Left lung (tissue), 10 donors: ENCODE measurements around the gene CLEC5A. TPM values are rescaled to one million over a fixed set of nuclear protein-coding genes. Genes with fewer than 3 reads are reported as not detected.
A peak's percentile ranks its signal among the peaks of the same experiment; 100 is the strongest.

Source experiments
- ATAC-seq: fragments of 200-7000 bp; cut with Tn5 transposase; one replicate; pipeline ENCODE4 v1.9.1; 2020; ENCODE audit warnings: moderate library complexity
- DNase-seq, 4 donors: peaks; one replicate each; pipeline ENCODE4 v3.0.0-alpha.2; 2013 to 2020
- H3K27ac ChIP-seq, 2 donors: fragments of 200-600 bp; sonication (generic) in 1 of 2; one replicate each; pipeline versions ENCODE4 v1.5.0 to v1.8.0; 2020 to 2021
- H3K27me3 ChIP-seq, 2 donors: fragments of 200-600 bp; sonication (generic) in 1 of 2; one replicate each; pipeline versions ENCODE4 v1.5.0 to v1.8.0; 2020 to 2021
- H3K36me3 ChIP-seq, 2 donors: fragments of 200-600 bp; sonication (generic) in 1 of 2; one replicate each; pipeline versions ENCODE4 v1.5.0 to v1.8.0; 2020 to 2021
- H3K4me1 ChIP-seq, 2 donors: fragments of 200-600 bp; one replicate each; pipeline ENCODE4 v1.8.0; 2021
- H3K4me3 ChIP-seq, 2 donors: fragments of 200-600 bp; sonication (generic) in 1 of 2; one replicate each; pipeline versions ENCODE4 v1.5.0 to v1.8.0; 2020 to 2021; ENCODE audit warnings: mild to moderate bottlenecking in 1 of 2
- H3K9me3 ChIP-seq, 2 donors: fragments of 200-600 bp; sonication (generic) in 1 of 2; one replicate each; pipeline versions ENCODE4 v1.5.0 to v1.8.0; 2020 to 2021
- CTCF ChIP-seq, 2 donors: fragments of 200-600 bp; sonication (generic) in 1 of 2; IDR thresholded peaks; one replicate each; pipeline versions ENCODE4 v1.5.0 to v1.8.0; 2021; ENCODE audit warnings: antibody characterized with exemption in 2 of 2
- intact Hi-C, 2 donors: fragments of 100-400 bp; cut with DNase I; formaldehyde crosslinking; loops; one replicate each; pipeline versions ENCODE4 v1.11.2 to v1.14.2; 2022
- polyA plus RNA-seq, 6 donors: library from polyadenylated mRNA; unstranded; fragments of 120-200 nt; gene quantifications; one replicate each; pipeline ENCODE4 v1.2.1, GENCODE V29; 2013; ENCODE audit not compliant: insufficient read length in 6 of 6
- total RNA-seq, 2 donors: library from RNA; stranded (reverse); fragmentation: NEBNext Ultra II Directional; extraction: Animal tissue kit (Norgen Biotek cat#: 25700); gene quantifications; one replicate each; pipeline ENCODE4 v1.2.1, GENCODE V29; 2021
- donor health status: DM: no; HTN: yes; CAD: no.
- donor health status: DM: no; HTN: no; CAD: no.

Gene CLEC5A
- total and polyA plus RNA-seq, 8 donors: 0.29 to 12.6 (median 0.92) TPM

GRCh38 chr7:141949911-141950310 is 3.1 kb upstream of the CLEC5A start:
- intact Hi-C loops: no loop called here
- H3K4me1 ChIP-seq: peaks cover 0 to 37% of the 10 kb centered on the region in 2 donors

DNA sequence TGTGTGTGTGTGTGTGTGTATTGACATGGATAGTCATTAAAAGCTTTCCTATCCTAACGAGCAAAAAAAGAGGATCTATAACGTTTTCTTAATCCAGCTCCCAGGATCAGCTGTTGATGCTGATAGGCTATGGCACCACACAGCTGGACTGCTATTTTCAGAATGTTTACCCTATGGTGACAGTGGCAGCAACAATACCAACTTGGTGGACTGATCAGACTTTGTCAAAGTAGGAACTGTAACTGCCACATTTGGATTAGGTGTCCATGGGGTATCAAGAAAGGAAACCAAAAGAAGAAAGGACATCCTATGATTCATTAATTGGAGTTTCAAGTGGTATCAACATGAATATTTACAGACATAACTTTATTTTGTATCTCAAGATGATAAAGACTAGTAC is 2.7 kb upstream of the CLEC5A start:
- Histone ChIP-seq H3K9me3 (no peaks in the 10 kb centered on the region), H3K4me3 (no peak overlapping the region), H3K27ac (no peak overlapping the region), H3K4me1 (peaks cover 0 to 38% of the 10 kb centered on the region in 2 donors), H3K36me3 (no peaks in the 10 kb centered on the region), H3K27me3 (no peaks in the 10 kb centered on the region)
- intact Hi-C loops: no loop called here
- TF ChIP-seq CTCF (IDR thresholded peaks at IDR 0.05): no peak
- no peak for DNase-seq
- no peak for ATAC-seq

More at GRCh38 chr7:141949911-141950310, 3.1 kb upstream of the CLEC5A start:
- Histone ChIP-seq H3K9me3 (no peaks in the 10 kb centered on the region), H3K27ac (no peak overlapping the region), H3K4me3 (no peak overlapping the region), H3K36me3 (no peaks in the 10 kb centered on the region), H3K27me3 (no peaks in the 10 kb centered on the region)
- TF ChIP-seq CTCF (IDR thresholded peaks at IDR 0.05): no peak
- DNase-seq (no peak), ATAC-seq (no peak)

- Histone ChIP-seq H3K9me3 (no peaks in the 10 kb centered on the region), H3K36me3 (no peaks in the 10 kb centered on the region), H3K4me1 (peaks cover 0 to 43% of the 10 kb centered on the region in 2 donors), H3K27me3 (no peaks in the 10 kb centered on the region), H3K27ac (no peak overlapping the region), H3K4me3 (no peak overlapping the region)
- DNase-seq (no peak), ATAC-seq (no peak)
- TF ChIP-seq CTCF (IDR thresholded peaks at IDR 0.05): no peak
- intact Hi-C loops: no loop called here
These were observed 2.2 kb upstream of the CLEC5A start for GRCh38 chr7:141949021-141949420.

GRCh38 chr7:141945356-141945755 is 1.4 kb downstream of the CLEC5A start:
- Histone ChIP-seq H3K36me3 (no peaks in the 10 kb centered on the region), H3K4me1 (peaks cover 0 to 39% of the 10 kb centered on the region in 2 donors), H3K9me3 (peaks cover 0 to 21% of the 10 kb centered on the region in 2 donors), H3K27me3 (no peaks in the 10 kb centered on the region), H3K27ac (peak overlapping the region in 1 of 2 donors; percentile 84), H3K4me3 (peak overlapping the region in 1 of 2 donors; percentile 19)
- DNase-seq (no peak), ATAC-seq (peak; percentile 33)
- TF ChIP-seq CTCF (IDR thresholded peaks at IDR 0.05): no peak
- intact Hi-C loops: no loop called here

DNA sequence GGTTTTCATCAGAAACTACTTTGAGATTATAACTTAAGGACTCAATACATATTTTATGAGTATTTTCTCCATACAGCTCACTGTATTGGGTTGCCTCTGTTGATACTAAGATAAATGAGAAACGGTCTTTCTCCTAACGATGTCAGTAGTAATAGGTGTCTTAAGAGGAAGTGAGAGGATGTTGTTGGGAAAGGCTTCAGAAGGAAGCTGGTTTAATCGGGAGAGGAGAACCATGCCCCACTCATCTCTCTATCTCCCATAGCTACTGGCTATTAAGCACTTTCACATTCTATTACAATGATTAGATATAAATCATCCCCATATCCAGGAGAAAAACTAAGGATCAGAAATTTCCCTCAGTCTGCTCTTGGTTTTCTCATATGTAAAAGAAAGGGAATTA is 2.0 kb downstream of the CLEC5A start:
- H3K27ac ChIP-seq: peak overlapping the region in 1 of 2 donors; percentile 84
- ATAC-seq: no peak
- intact Hi-C loops: no loop called here

More for the DNA sequence above, 2.0 kb downstream of the CLEC5A start:
- Histone ChIP-seq H3K4me3 (peak overlapping the region in 1 of 2 donors; percentile 19), H3K36me3 (no peaks in the 10 kb centered on the region), H3K27me3 (no peaks in the 10 kb centered on the region), H3K4me1 (peaks cover 0 to 33% of the 10 kb centered on the region in 2 donors), H3K9me3 (peaks cover 0 to 27% of the 10 kb centered on the region in 2 donors)
- no peak for DNase-seq
- no peak for TF ChIP-seq CTCF (IDR thresholded peaks at IDR 0.05)
